Gastroesophageal sphincter (tissue), 3 donors: Measurements from ENCODE around the gene LRRC3C.

ENCODE experiments used
- EP300 ChIP-seq: sonication (generic); formaldehyde crosslinking; IDR thresholded peaks from one replicate; pipeline ENCODE4 v1.6.1; 2017; ENCODE audit warnings: antibody characterized with exemption, mild to moderate bottlenecking
- POLR2A ChIP-seq, 2 donors: fragments of 450-650 bp; IDR thresholded peaks; one replicate each; pipeline ENCODE4 v1.6.1; 2017; ENCODE audit warnings: antibody characterized with exemption in 2 of 2, mild to moderate bottlenecking in 2 of 2, moderate library complexity in 1 of 2
- POLR2AphosphoS5 ChIP-seq: sonication (generic); formaldehyde crosslinking; IDR thresholded peaks from one replicate; pipeline ENCODE4 v1.6.1; 2017; ENCODE audit warnings: antibody characterized with exemption
- TF ChIP-seq, protein P1 (sequence below), 4 experiments: fragments of 200-600 bp in 2 of 4; fragments of 450-650 bp in 2 of 4; sonication (generic) in 1 of 4; IDR thresholded peaks; one replicate each; pipeline ENCODE4 v1.5.1; 2017 to 2019; ENCODE audit warnings: antibody characterized with exemption in 4 of 4, mild to moderate bottlenecking in 2 of 4, moderate library complexity in 2 of 4

DNA sequence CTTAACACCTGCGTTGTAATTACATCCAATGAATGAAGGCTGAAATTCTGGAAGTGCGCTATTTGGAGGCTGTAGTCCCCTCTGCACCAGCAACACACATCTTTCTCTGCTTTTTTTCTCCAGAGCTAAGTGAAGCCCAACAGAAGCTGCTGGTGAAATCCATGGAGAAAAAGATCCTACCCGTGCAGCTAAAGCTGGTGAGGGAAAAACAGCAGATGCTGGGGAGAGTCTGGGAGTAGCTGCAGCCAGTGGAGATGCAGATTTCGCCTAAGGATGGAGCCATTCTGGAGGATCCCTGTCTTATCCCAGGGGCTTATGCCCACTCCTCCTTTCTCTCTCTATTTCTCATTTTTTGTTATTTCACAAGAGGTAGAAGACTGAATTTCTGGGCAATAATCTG lies 48.3 kb downstream of the LRRC3C start:
- TF ChIP-seq, protein P1, sequence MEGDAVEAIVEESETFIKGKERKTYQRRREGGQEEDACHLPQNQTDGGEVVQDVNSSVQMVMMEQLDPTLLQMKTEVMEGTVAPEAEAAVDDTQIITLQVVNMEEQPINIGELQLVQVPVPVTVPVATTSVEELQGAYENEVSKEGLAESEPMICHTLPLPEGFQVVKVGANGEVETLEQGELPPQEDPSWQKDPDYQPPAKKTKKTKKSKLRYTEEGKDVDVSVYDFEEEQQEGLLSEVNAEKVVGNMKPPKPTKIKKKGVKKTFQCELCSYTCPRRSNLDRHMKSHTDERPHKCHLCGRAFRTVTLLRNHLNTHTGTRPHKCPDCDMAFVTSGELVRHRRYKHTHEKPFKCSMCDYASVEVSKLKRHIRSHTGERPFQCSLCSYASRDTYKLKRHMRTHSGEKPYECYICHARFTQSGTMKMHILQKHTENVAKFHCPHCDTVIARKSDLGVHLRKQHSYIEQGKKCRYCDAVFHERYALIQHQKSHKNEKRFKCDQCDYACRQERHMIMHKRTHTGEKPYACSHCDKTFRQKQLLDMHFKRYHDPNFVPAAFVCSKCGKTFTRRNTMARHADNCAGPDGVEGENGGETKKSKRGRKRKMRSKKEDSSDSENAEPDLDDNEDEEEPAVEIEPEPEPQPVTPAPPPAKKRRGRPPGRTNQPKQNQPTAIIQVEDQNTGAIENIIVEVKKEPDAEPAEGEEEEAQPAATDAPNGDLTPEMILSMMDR (IDR thresholded peaks at IDR 0.05), result no peak
- TF ChIP-seq POLR2A (IDR thresholded peaks at IDR 0.05) (no peak), POLR2AphosphoS5 (no peak), EP300 (no peak)
